Bronchial epithelial cell (primary cell): ENCODE data around the gene SYNE4. TPM values are rescaled to one million over a fixed set of nuclear protein-coding genes. Genes with fewer than 3 reads are reported as not detected.
"Not testable (repeated sequence)": the region's sequence is repeated elsewhere in the genome, so short reads cannot be mapped to it uniquely, and the experiment has no call there.

Source experiments
- DNase-seq: peaks from one replicate; pipeline ENCODE4 v3.0.0-alpha.2; 2010; ENCODE audit warnings: low read depth
- FAIRE-seq: peaks from 2 replicates; lab custom pipeline; 2011; peaks lifted over from hg19 to GRCh38; lab: Jason Lieb, UNC
- H3K27me3 ChIP-seq: 2 replicates; pipeline ENCODE4 v1.5.1; 2011; ENCODE audit warnings: low read length; ENCODE audit not compliant: control insufficient read depth, insufficient read depth
- H3K36me3 ChIP-seq: 2 replicates; pipeline ENCODE4 v1.5.1; 2011; ENCODE audit warnings: low read length; ENCODE audit not compliant: control insufficient read depth, insufficient read depth
- H3K4me3 ChIP-seq: 2 replicates; pipeline ENCODE4 v1.5.1; 2011; ENCODE audit warnings: mild to moderate bottlenecking, low read depth, low read length, control low read depth
- total RNA-seq: library from RNA; depleted of rRNA; stranded (reverse); fragments of >200 nt; gene quantifications from 2 replicates; pipeline ENCODE4 v1.2.1, GENCODE V29; 2014
- TF ChIP-seq, protein P1 (sequence below): IDR thresholded peaks from 2 replicates; pipeline ENCODE4 v1.5.1; 2011; ENCODE audit warnings: mild to moderate bottlenecking, moderate library complexity, low read length, control low read depth, inconsistent platforms; ENCODE audit not compliant: insufficient read depth, severe bottlenecking

The SYNE4 gene
- total RNA-seq, 1 donor from 2014 or later = 3.4 TPM

DNA sequence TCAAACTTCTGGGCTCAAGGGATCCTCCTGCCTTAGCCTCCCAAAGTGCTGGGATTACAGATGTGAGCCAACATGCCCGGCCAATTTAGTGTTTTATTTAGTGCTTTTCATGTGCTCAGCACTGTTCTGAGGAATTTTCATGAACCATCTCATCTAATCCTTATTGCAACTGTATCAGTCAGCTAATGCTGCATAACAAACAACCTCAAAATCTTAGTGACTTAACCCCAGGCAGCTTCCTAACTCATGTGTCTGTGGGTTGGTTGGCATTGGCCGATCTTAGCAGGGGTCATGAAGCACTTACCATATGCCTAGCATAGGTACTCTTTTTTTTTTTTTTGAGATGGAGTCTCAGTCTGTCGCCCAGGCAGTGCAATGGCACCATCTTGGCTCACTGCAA lies 19.8 kb downstream of the SYNE4 start:
- Histone ChIP-seq H3K27me3 (peaks cover 3% of the 10 kb centered on the region), H3K36me3 (no peaks in the 10 kb centered on the region), H3K4me3 (no peak overlapping the region)
- FAIRE-seq = no peak
- DNase-seq = no peak
- TF ChIP-seq, protein P1, sequence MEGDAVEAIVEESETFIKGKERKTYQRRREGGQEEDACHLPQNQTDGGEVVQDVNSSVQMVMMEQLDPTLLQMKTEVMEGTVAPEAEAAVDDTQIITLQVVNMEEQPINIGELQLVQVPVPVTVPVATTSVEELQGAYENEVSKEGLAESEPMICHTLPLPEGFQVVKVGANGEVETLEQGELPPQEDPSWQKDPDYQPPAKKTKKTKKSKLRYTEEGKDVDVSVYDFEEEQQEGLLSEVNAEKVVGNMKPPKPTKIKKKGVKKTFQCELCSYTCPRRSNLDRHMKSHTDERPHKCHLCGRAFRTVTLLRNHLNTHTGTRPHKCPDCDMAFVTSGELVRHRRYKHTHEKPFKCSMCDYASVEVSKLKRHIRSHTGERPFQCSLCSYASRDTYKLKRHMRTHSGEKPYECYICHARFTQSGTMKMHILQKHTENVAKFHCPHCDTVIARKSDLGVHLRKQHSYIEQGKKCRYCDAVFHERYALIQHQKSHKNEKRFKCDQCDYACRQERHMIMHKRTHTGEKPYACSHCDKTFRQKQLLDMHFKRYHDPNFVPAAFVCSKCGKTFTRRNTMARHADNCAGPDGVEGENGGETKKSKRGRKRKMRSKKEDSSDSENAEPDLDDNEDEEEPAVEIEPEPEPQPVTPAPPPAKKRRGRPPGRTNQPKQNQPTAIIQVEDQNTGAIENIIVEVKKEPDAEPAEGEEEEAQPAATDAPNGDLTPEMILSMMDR = no peak

DNA sequence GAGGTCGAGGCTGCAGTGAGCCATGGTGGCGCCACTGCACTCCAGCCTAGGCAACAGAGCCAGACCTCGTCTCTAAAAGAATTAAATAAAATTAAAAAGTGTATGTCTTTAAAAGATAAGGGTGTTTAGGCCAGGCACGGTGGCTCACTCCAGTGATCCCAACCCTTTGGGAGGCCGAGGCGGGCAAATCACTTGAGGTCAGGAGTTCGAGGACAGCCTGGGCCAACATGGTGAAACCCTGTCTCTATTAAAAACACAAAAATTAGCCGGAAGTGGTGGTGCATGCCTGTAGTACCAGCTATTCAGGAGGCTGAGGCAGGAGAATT lies 21.1 kb downstream of the SYNE4 start:
- TF ChIP-seq, protein P1 = no peak
- DNase-seq = no peak
- no peak for FAIRE-seq
- H3K4me3 ChIP-seq = no peak overlapping the region
- H3K36me3 ChIP-seq = no peaks in the 10 kb centered on the region
- H3K27me3 ChIP-seq = peaks cover 3% of the 10 kb centered on the region

DNA sequence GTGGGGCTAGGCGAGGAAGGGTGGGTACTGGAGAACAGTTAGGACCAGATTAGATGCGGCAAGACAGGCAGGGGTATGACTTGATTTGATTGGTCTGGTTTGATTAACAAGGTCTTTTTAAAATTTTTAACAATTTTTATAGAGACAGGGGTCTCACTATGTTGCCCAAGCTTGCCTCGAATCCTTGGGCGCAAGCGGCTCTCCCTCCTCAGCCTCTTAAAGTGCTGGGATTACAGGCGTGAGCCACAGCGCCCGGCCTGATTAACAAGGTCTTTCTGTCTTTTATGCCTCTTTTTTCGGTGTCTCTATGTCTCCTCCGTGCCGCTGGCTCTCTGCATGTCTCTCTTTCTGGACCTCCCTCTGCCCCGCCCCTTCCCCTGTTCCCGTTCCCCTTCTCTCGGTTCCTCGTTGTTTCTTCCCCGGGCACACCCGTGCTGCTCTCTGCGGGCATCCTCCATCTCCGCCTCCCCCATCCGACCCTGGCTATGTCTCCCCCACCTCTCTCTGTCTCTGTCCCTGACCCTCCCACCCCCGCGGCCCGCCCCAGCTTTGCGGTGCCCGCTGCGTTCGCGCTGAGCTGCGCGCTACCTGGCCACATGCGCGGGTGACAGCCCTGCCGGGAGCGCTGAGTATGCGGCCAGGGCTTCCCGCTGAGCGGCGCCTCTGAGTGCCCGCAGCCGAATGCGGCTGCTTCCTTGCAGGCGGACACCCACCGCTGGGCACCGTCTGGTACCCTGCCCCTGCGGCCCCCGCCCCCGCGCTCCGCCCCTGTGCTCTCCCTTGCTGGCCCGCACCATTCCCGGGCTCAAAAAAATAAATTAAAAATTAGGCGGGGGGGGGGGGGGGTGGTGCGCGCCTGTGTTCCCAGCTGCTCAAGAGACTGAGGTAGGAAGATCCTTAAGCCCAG lies 21.7 kb downstream of the SYNE4 start:
- Histone ChIP-seq H3K4me3 (peak overlapping the region; percentile 17), H3K27me3 (peaks cover 3% of the 10 kb centered on the region), H3K36me3 (no peaks in the 10 kb centered on the region)
- DNase-seq (no peak), FAIRE-seq (no peak)
- TF ChIP-seq, protein P1 = peak; percentile 17

DNA sequence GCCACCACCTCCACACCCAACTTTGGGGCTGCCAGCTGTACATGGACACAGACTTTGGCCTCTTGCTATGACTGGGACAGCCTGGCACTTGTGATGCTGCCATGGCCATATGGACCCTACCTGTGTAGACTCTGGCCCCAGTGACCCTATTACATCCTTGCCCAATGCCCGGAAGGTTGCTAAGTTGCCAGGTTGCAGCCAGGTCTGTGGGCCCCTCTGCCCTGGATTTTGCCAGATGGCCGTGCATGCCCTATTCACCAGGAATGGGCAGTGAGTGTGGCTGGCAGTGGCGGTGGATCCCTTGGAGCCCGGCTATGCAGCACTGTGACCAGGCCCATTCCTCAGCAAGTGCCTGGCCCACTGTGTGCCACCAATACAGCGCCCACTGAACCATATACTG lies 22.5 kb downstream of the SYNE4 start:
- TF ChIP-seq, protein P1 = no peak
- no peaks in the 10 kb centered on the region for H3K36me3 ChIP-seq
- FAIRE-seq (no peak), DNase-seq (no peak)
- peaks cover 3% of the 10 kb centered on the region for H3K27me3 ChIP-seq
- no peak overlapping the region for H3K4me3 ChIP-seq

DNA sequence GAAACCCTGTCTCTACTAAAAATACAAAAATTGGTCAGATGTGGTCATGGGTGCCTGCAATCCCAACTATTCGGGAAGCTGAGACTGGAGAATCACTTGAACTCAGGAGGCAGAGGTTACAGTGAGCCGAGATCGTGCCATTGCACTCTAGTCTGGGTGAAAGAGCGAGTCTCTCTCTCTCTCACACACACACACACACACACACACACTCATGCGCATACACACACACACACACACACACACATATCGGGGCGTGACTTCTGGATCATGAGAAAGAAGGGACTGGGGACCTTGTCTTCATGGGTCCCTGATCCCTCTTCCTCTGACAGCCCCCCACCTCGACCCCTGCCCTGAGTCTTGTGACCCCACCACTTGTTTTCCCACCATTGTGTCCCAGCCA lies 25.4 kb downstream of the SYNE4 start:
- H3K27me3 ChIP-seq = peaks cover 3% of the 10 kb centered on the region
- FAIRE-seq (no peak), DNase-seq (no peak)
- no peak overlapping the region for H3K4me3 ChIP-seq
- TF ChIP-seq, protein P1 = no peak
- H3K36me3 ChIP-seq = no peaks in the 10 kb centered on the region

DNA sequence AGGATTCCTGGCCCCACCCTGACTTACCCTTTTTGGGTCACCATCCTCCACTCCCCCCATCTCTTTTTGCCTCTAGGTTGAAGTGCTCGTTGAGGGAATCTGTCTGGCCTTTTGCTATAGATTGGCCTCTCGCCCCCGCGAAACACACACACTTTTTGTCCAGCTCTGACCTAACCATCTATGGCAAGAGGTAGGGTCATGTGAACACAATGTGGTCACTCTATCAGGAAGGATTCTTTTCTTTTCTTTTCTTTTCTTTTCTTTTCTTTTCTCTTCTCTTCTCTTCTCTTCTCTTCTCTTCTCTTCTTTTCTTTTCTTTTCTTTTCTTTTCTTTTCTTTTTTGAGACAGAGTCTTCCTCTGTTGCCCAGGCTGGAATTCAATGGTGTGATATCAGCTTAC lies 27.6 kb downstream of the SYNE4 start:
- not testable (repeated sequence) for H3K4me3 ChIP-seq, H3K27me3 ChIP-seq, FAIRE-seq

More for the DNA sequence above, 27.6 kb downstream of the SYNE4 start:
- H3K36me3 ChIP-seq, DNase-seq: not testable (repeated sequence)
